ENCODE results near the gene GINS2. TPM values are rescaled to one million over a fixed set of nuclear protein-coding genes. Genes with fewer than 3 reads are reported as not detected.

GINS2 gene
- total RNA-seq, 1 experiment from 2014 or later = 71.9 TPM

DNA sequence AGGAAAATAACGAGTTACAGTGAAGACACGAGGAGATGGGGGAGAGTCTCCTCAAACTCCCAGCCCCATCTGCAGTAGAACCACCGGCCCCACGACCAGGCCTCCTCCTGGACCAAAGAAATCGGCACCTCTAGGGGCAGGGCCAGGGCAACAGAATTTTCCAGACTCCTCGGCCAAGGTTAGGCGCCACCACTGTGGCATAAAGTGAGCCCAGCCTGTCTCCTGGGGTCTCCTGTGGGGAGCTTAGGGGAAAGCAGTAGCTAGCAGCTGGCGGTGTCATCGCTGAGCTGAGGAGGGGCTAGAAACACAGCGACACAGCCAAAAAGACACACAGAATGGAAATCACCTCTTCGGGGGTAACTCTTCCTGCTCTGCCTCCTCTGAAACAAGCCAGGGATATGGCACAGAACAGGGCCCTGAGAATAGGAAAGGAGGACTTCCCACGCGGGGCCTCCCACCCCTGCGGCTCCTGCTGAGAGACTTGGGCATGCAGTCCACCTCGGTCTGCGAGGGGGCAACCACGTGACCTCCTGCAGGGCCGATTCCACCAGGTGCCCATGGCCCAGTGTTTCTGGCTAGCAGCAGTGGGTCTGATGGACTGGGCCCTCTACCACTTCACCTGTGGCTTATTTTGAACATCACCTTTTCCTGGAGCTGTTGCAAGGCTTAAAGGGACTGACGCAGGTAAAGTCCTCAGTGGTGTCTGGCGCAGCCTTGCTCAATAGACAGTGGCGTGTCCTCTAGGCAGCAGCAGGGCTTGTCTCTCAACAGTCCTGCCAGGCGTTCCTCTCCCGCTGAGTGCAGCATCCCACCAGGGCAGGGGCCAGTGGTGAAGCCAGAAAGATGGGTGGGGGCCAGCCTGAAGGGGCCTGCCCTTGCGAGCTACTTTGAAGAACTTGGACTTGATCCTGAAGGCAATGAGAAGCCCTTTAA, 6.7 kb upstream of the GINS2 start:
- intact Hi-C loops (cut with micrococcal nuclease; ENCODE audit: unreplicated experiment) = no loop called here
- CTCF ChIA-PET = no interaction called here

DNA sequence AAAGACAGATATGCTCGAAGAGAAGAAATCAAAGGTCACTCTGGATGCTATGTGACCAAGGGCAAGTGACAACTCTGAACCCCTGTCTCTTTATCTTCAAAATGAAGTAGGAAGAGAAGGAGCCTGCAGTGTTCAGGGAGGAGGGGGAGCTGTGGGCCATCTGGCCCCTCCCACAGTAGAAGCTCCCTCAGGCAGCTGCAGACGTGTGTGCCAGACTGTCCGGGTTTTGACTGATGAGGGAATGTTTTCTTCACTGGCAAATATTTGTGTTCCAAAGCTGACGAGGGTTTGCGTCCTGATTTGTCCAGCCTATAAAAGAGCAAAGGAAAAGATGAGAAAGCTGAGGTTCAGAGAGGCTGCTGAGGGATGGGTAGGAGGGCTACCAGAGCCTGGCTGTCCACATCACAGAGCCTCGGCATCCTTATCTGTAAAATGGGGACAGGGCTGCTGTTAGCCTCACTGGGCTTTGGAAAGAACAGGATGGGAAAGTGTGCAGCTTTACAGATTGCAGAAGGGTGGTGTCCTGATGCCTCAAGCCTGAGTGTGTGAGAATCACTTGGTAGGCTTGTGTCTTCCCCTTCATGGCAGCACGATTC, 1.8 kb upstream of the GINS2 start:
- Histone ChIP-seq H3K4me3 (ENCODE audit: low read depth, low read length, poor library complexity, severe bottlenecking) (no peak overlapping the region), H3K27ac (ENCODE audit: low read depth, low read length, poor library complexity, severe bottlenecking) (no peak overlapping the region), H3K27me3 (replicated peaks; ENCODE audit: insufficient read depth, low read depth, low read length, poor library complexity) (no peaks in the 10 kb centered on the region), H3K9me3 (ENCODE audit: low read depth, low read length, poor library complexity, severe bottlenecking) (no peaks in the 10 kb centered on the region), H3K36me3 (ENCODE audit: insufficient read depth, low read length, poor library complexity, severe bottlenecking) (peaks cover 10% of the 10 kb centered on the region), H3K4me1 (ENCODE audit: insufficient read depth, low read length, poor library complexity, severe bottlenecking) (no peaks in the 10 kb centered on the region)
- CTCF ChIA-PET = no interaction called here
- DNase-seq (ENCODE audit: low spot score) = peak; percentile 35
- TF ChIP-seq EZH2 (IDR thresholded peaks at IDR 0.05; ENCODE audit: borderline replicate concordance, low read depth, low read length, poor library complexity, severe bottlenecking) = no peak
- TF ChIP-seq, protein P1, sequence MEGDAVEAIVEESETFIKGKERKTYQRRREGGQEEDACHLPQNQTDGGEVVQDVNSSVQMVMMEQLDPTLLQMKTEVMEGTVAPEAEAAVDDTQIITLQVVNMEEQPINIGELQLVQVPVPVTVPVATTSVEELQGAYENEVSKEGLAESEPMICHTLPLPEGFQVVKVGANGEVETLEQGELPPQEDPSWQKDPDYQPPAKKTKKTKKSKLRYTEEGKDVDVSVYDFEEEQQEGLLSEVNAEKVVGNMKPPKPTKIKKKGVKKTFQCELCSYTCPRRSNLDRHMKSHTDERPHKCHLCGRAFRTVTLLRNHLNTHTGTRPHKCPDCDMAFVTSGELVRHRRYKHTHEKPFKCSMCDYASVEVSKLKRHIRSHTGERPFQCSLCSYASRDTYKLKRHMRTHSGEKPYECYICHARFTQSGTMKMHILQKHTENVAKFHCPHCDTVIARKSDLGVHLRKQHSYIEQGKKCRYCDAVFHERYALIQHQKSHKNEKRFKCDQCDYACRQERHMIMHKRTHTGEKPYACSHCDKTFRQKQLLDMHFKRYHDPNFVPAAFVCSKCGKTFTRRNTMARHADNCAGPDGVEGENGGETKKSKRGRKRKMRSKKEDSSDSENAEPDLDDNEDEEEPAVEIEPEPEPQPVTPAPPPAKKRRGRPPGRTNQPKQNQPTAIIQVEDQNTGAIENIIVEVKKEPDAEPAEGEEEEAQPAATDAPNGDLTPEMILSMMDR (conservative IDR thresholded peaks at IDR 0.05; ENCODE audit: low read depth, low read length) = no peak
- POLR2A ChIA-PET (ENCODE audit: low non-redundant PET) = no interaction called here
- no TSS peak for BruUV-seq (replicated peaks)
- intact Hi-C loops (cut with micrococcal nuclease; ENCODE audit: unreplicated experiment) = no loop called here

More for the DNA sequence above, 6.7 kb upstream of the GINS2 start:
- no TSS peak for BruUV-seq (replicated peaks)
- no peak for TF ChIP-seq EZH2 (IDR thresholded peaks at IDR 0.05; ENCODE audit: borderline replicate concordance, low read depth, low read length, poor library complexity, severe bottlenecking)
- TF ChIP-seq, protein P1 (conservative IDR thresholded peaks at IDR 0.05; ENCODE audit: low read depth, low read length) = no peak
- no peaks in the 10 kb centered on the region for H3K27me3 ChIP-seq (replicated peaks; ENCODE audit: insufficient read depth, low read depth, low read length, poor library complexity)
- DNase-seq (ENCODE audit: low spot score) = no peak
- peaks cover 12% of the 10 kb centered on the region for H3K4me1 ChIP-seq (ENCODE audit: insufficient read depth, low read length, poor library complexity, severe bottlenecking)
- no peaks in the 10 kb centered on the region for H3K36me3 ChIP-seq (ENCODE audit: insufficient read depth, low read length, poor library complexity, severe bottlenecking)
- POLR2A ChIA-PET (ENCODE audit: low non-redundant PET) = interaction anchor here (0.6 kb wide), 1 partner anchor 21 kb away, joined by 4 read pairs; no protein-coding TSS in a partner anchor
- H3K27ac ChIP-seq (ENCODE audit: low read depth, low read length, poor library complexity, severe bottlenecking) = no peak overlapping the region
- no peaks in the 10 kb centered on the region for H3K9me3 ChIP-seq (ENCODE audit: low read depth, low read length, poor library complexity, severe bottlenecking)
- H3K4me3 ChIP-seq (ENCODE audit: low read depth, low read length, poor library complexity, severe bottlenecking) = no peak overlapping the region

GRCh38 chr16:85689950-85690320, 1.2 kb upstream of the GINS2 start:
- Histone ChIP-seq H3K27ac (ENCODE audit: low read depth, low read length, poor library complexity, severe bottlenecking) (no peak overlapping the region), H3K27me3 (replicated peaks; ENCODE audit: insufficient read depth, low read depth, low read length, poor library complexity) (no peaks in the 10 kb centered on the region), H3K36me3 (ENCODE audit: insufficient read depth, low read length, poor library complexity, severe bottlenecking) (peaks cover 14% of the 10 kb centered on the region), H3K9me3 (ENCODE audit: low read depth, low read length, poor library complexity, severe bottlenecking) (no peaks in the 10 kb centered on the region), H3K4me1 (ENCODE audit: insufficient read depth, low read length, poor library complexity, severe bottlenecking) (no peaks in the 10 kb centered on the region), H3K4me3 (ENCODE audit: low read depth, low read length, poor library complexity, severe bottlenecking) (no peak overlapping the region)
- ChIA-PET POLR2A (ENCODE audit: low non-redundant PET) (no interaction called here), CTCF (no interaction called here)
- DNase-seq (ENCODE audit: low spot score) = no peak
- no TSS peak for BruUV-seq (replicated peaks)
- TF ChIP-seq, protein P1 (conservative IDR thresholded peaks at IDR 0.05; ENCODE audit: low read depth, low read length) = no peak
- intact Hi-C loops (cut with micrococcal nuclease; ENCODE audit: unreplicated experiment) = no loop called here

Data from A673 (cell line).